Activated T-helper 2 cell treated with anti-CD3 and anti-CD28 coated beads, Interferon-gamma antibody, Interleukin-2, Interleukin-4, amounts not matched to agents 10 μg/mL and 5 μg/mL and 100 μg/mL, durations not matched to agents 14 hours and 24 hours and 36 hours (primary cell): ENCODE results near the gene PHF1. TPM values are rescaled to one million over a fixed set of nuclear protein-coding genes. Genes with fewer than 3 reads are reported as not detected.

Experiments
- DNase-seq: peaks from one replicate; pipeline ENCODE4 v3.0.0; 2021; ENCODE audit warnings: low spot score
- H3K27ac Mint-ChIP-seq: one replicate; pipeline ENCODE4 v1.8.0; 2021; ENCODE audit warnings: mixed read lengths
- H3K27me3 Mint-ChIP-seq: one replicate; pipeline ENCODE4 v1.8.0; 2021; ENCODE audit warnings: low read depth, mixed read lengths
- H3K36me3 Mint-ChIP-seq: one replicate; pipeline ENCODE4 v1.8.0; 2021; ENCODE audit warnings: low read depth, mixed read lengths
- H3K4me1 Mint-ChIP-seq: one replicate; pipeline ENCODE4 v1.8.0; 2021; ENCODE audit warnings: low read depth, mixed read lengths
- H3K4me3 Mint-ChIP-seq: one replicate; pipeline ENCODE4 v1.8.0; 2021; ENCODE audit warnings: low read depth, mild to moderate bottlenecking, moderate library complexity, mixed read lengths
- H3K9me3 Mint-ChIP-seq: one replicate; pipeline ENCODE4 v1.8.0; 2021; ENCODE audit warnings: mixed read lengths
- intact Hi-C: fragments of 100-400 bp; cut with micrococcal nuclease; formaldehyde crosslinking; loops from one replicate; pipeline ENCODE4 v1.15.1; 2023
- total RNA-seq: library from RNA; stranded (reverse); gene quantifications from 2 replicates; pipeline ENCODE4 v1.2.3, GENCODE V29; 2022

The PHF1 gene
- total RNA-seq, 1 donor from 2014 or later: 39.1 TPM

DNA sequence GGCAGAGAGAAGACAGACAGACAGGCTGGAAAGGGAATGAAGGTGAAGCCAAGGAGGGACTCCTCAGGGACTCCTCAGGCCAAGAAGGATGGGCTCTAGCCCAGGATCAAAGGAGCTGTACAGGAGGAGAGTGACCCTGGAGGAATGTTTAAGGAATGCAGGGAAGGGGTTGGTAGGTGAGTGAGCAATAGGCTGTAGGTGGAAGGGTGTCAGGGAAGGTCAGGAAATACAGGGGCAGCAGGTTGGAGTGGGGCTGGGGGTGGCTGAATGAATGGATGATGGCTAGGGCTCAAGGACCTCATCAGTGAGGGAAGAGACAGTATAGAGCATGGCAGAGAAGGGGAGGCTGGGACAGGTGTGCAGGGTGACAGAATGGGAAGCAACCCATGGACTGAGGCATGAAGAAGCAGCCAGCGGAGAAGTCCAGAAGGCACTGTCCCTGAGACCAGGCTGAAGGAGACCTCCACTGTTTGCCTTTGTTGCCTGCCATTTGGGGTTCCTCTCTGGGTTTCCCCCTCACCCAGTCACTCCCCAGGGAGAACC is 22.3 kb downstream of the PHF1 start:
- Mint-ChIP-seq H3K4me1 (peaks cover 30% of the 10 kb centered on the region), H3K4me3 (no peak overlapping the region), H3K27ac (no peak overlapping the region), H3K27me3 (no peaks in the 10 kb centered on the region), H3K36me3 (peaks cover 51% of the 10 kb centered on the region), H3K9me3 (no peaks in the 10 kb centered on the region)
- intact Hi-C loops: no loop called here
- no peak for DNase-seq

DNA sequence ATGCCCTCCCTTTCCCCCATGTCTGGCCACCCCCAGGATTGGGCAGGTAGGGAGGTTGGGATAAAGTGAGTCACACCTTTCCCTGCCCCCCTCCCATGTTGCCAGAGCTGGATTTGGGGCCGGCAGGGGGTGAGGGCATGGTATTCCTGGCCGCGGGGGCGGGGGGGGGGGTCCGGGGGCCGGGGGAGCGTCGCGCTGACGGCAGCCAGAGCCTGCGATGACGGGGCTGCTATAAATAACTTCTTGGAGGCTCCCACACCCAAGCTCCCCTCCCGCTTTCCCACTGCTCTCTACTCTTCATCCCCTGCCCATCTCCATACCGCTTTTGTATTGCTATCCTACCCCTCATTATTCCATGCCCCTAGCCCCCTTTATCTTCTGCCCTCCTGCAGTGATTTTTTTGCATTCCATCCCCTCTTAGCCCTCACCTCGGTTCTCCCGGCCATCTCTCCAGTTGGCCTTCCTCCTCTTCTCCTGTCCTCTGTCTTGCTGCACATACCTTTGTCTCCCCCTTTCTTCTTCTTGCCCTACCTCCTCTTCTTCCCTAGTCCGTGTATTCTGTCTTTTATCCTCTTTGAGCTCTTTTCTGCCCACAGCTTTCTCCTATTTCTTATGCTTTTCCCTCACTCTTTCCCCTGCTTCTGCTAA is 22.9 kb downstream of the PHF1 start:
- Mint-ChIP-seq H3K27me3 (no peaks in the 10 kb centered on the region), H3K4me3 (no peak overlapping the region), H3K36me3 (peaks cover 53% of the 10 kb centered on the region), H3K27ac (no peak overlapping the region), H3K9me3 (no peaks in the 10 kb centered on the region), H3K4me1 (peaks cover 26% of the 10 kb centered on the region)
- DNase-seq: no peak
- intact Hi-C loops: no loop called here

DNA sequence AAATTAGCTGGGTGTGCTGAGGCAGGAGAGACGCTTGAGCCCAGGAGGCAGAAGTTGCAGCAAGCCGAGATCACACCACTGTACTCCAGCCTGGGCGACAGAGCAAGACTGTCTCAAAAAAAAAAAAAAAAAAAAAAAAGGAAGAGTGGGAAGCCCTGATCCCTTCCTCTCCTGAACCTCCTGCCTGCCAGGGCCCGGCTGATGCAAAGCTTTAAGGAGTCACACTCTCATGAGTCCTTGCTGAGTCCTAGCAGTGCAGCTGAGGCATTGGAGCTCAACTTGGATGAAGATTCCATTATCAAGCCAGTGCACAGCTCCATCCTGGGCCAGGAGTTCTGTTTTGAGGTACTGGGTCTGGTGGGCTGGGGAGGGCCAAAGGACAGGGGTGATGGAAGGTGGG is 24.1 kb downstream of the PHF1 start:
- Mint-ChIP-seq H3K4me3 (no peak overlapping the region), H3K36me3 (peaks cover 62% of the 10 kb centered on the region), H3K27ac (no peak overlapping the region), H3K4me1 (peaks cover 13% of the 10 kb centered on the region), H3K27me3 (no peaks in the 10 kb centered on the region), H3K9me3 (no peaks in the 10 kb centered on the region)
- intact Hi-C loops: no loop called here
- no peak for DNase-seq

DNA sequence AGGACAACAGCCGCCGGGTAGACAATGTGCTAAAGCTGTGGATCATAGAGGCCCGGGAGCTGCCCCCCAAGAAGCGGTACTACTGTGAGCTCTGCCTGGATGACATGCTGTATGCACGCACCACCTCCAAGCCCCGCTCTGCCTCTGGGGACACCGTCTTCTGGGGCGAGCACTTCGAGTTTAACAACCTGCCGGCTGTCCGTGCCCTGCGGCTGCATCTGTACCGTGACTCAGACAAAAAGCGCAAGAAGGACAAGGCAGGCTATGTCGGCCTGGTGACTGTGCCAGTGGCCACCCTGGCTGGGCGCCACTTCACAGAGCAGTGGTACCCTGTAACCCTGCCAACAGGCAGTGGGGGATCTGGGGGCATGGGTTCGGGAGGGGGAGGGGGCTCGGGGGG is 26.9 kb downstream of the PHF1 start:
- H3K27me3 Mint-ChIP-seq: no peaks in the 10 kb centered on the region
- no peaks in the 10 kb centered on the region for H3K4me1 Mint-ChIP-seq
- H3K4me3 Mint-ChIP-seq: no peak overlapping the region
- DNase-seq: no peak
- H3K36me3 Mint-ChIP-seq: peaks cover 77% of the 10 kb centered on the region
- H3K9me3 Mint-ChIP-seq: no peaks in the 10 kb centered on the region
- H3K27ac Mint-ChIP-seq: no peak overlapping the region
- intact Hi-C loops: no loop called here

DNA sequence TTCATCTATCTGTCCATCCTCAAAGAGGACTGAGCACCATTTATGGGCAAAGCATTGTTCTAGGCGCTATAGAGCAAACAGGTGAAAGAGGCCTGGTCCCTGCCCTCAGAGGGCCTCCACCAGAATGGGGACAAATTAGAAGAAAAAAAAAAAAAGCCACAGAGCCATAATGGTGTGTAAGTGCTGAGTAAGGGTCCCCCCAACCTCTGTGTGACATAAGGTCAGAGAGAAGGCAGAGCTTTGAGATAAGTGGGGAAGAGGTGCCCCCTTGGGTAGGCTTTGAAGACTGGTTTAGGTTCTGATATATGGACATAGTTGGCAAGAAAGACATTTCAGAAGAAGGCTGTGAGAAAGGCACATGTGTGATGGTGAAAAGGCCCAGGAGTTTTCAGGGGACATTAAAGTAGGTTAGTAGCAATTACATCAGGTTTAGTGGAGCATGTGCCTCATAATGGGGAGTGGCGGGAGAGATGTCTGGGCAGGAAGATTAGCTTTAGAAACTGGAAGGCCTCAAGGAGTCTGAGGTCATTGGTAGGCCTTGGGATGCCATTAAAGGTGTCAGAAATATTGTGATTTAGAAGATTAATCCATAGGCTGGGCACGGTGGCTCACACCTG is 28.3 kb downstream of the PHF1 start:
- no peaks in the 10 kb centered on the region for H3K9me3 Mint-ChIP-seq
- no peak for DNase-seq
- H3K4me3 Mint-ChIP-seq: no peak overlapping the region
- no peaks in the 10 kb centered on the region for H3K27me3 Mint-ChIP-seq
- no peak overlapping the region for H3K27ac Mint-ChIP-seq
- H3K4me1 Mint-ChIP-seq: no peaks in the 10 kb centered on the region
- H3K36me3 Mint-ChIP-seq: peaks cover 76% of the 10 kb centered on the region
- intact Hi-C loops: no loop called here

- Mint-ChIP-seq H3K27ac (no peak overlapping the region), H3K27me3 (no peaks in the 10 kb centered on the region), H3K9me3 (no peaks in the 10 kb centered on the region), H3K36me3 (peaks cover 82% of the 10 kb centered on the region), H3K4me3 (no peak overlapping the region), H3K4me1 (no peaks in the 10 kb centered on the region)
- intact Hi-C loops: no loop called here
- no peak for DNase-seq
Measured at GRCh38 chr6:33439956-33440648, 29.3 kb downstream of the PHF1 start.

DNA sequence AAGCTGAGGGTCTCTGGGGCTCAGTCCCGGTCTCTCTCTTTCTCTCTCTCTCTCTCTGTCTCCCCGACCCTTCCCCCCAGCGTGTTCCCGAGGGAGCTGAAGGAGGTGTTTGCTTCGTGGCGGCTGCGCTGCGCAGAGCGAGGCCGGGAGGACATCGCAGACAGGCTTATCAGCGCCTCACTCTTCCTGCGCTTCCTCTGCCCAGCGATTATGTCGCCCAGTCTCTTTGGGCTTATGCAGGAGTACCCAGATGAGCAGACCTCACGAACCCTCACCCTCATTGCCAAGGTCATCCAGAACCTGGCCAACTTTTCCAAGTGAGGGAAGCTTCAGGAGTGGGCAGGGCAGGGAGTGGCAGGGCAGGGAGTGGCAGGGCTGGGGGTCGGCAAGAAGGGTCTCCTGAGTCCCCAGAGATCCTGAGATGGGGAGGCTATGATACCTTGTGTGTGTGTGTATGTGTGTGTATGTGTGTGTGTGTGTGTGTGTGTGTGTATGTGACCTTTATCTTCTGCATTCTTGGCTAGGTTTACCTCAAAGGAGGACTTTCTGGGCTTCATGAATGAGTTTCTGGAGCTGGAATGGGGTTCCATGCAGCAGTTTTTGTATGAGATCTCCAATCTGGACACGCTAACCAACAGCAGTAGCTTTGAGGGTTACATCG is 30.0 kb downstream of the PHF1 start:
- H3K9me3 Mint-ChIP-seq: no peaks in the 10 kb centered on the region
- H3K27ac Mint-ChIP-seq: no peak overlapping the region
- no peak overlapping the region for H3K4me3 Mint-ChIP-seq
- no peaks in the 10 kb centered on the region for H3K27me3 Mint-ChIP-seq
- peaks cover 78% of the 10 kb centered on the region for H3K36me3 Mint-ChIP-seq
- no peak for DNase-seq
- intact Hi-C loops: no loop called here
- no peaks in the 10 kb centered on the region for H3K4me1 Mint-ChIP-seq

DNA sequence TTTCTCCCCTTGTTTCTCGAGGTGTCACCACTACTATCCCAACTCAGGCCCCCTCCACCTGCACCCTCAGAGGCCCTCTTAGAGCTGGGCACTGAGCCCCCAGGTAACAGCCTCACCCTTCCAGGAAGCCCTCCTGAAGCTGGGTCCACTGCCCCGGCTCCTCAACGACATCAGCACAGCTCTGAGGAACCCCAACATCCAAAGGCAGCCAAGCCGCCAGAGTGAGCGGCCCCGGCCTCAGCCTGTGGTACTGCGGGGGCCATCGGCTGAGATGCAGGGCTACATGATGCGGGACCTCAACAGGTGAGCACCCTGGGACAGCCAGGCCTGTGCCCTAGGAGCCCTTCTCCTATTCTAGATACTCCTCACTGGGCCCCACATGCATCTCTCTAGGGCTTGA is 30.6 kb downstream of the PHF1 start:
- intact Hi-C loops: no loop called here
- Mint-ChIP-seq H3K27me3 (no peaks in the 10 kb centered on the region), H3K36me3 (peaks cover 77% of the 10 kb centered on the region), H3K4me3 (no peak overlapping the region), H3K9me3 (no peaks in the 10 kb centered on the region), H3K4me1 (no peaks in the 10 kb centered on the region), H3K27ac (no peak overlapping the region)
- DNase-seq: no peak

DNA sequence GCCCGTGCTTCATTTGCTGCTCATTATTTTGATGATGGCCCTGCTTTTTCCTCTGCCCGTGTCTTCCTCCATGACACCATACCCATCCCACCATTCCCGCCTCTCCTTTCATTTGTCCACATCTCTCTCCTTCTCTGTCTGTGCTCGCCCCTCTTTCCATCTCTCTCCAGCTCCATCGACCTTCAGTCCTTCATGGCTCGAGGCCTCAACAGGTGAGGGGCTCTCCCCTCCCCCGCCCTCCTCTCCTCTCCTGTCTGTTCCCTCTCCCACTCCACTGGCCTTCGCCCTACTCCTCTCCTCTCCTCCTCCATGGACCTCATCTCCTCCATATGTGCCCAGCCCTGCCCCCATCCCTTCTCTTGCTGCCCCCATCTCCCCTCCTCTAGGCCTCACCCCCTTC is 31.5 kb downstream of the PHF1 start:
- Mint-ChIP-seq H3K36me3 (peaks cover 78% of the 10 kb centered on the region), H3K4me3 (no peak overlapping the region), H3K27me3 (no peaks in the 10 kb centered on the region)

DNA sequence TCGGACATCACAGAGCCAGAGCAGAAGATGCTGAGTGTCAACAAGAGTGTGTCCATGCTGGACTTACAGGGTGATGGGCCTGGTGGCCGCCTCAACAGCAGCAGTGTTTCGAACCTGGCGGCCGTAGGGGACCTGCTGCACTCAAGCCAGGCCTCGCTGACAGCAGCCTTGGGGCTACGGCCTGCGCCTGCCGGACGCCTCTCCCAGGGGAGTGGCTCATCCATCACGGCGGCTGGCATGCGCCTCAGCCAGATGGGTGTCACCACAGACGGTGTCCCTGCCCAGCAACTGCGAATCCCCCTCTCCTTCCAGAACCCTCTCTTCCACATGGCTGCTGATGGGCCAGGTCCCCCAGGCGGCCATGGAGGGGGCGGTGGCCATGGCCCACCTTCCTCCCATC is 32.2 kb downstream of the PHF1 start:
- H3K4me3 Mint-ChIP-seq: no peak overlapping the region
- H3K9me3 Mint-ChIP-seq: no peaks in the 10 kb centered on the region
- no peaks in the 10 kb centered on the region for H3K27me3 Mint-ChIP-seq
- DNase-seq: no peak
- peaks cover 79% of the 10 kb centered on the region for H3K36me3 Mint-ChIP-seq
- H3K27ac Mint-ChIP-seq: no peak overlapping the region
- intact Hi-C loops: no loop called here
- H3K4me1 Mint-ChIP-seq: no peaks in the 10 kb centered on the region

More for the DNA sequence above, 31.5 kb downstream of the PHF1 start:
- H3K9me3 Mint-ChIP-seq: no peaks in the 10 kb centered on the region
- H3K27ac Mint-ChIP-seq: no peak overlapping the region
- intact Hi-C loops: no loop called here
- DNase-seq: no peak
- H3K4me1 Mint-ChIP-seq: no peaks in the 10 kb centered on the region

DNA sequence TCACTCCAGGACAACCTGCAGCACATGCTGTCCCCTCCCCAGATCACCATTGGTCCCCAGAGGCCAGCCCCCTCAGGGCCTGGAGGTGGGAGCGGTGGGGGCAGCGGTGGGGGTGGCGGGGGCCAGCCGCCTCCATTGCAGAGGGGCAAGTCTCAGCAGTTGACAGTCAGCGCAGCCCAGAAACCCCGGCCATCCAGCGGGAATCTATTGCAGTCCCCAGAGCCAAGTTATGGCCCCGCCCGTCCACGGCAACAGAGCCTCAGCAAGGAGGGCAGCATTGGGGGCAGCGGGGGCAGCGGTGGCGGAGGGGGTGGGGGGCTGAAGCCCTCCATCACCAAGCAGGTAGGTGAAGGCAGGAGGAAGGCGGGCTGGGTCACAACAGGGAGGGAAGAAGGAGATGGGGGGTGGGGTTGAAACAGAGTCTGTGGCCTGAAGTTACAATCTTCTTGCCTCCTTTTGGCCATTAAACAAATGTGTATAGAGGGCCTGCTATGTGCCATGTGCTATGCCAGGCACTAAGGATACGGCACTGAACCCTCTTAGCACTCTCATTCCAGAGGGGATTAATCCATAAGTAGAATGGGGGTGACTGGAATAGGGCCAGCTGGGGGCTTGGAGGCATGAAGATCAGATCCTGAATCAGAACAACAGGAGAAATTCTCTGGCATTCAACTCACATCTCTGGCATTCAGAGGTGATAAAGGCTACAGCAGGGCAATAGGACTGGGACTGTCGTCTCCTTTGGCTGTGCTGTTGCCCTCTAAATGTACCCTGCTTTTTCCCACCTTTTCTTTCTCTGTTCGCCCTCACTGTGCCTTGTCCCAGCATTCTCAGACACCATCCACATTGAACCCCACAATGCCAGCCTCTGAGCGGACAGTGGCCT is 33.0 kb downstream of the PHF1 start:
- DNase-seq: no peak
- Mint-ChIP-seq H3K27me3 (no peaks in the 10 kb centered on the region), H3K4me1 (no peaks in the 10 kb centered on the region), H3K36me3 (peaks cover 79% of the 10 kb centered on the region), H3K9me3 (no peaks in the 10 kb centered on the region), H3K27ac (no peak overlapping the region), H3K4me3 (no peak overlapping the region)
- intact Hi-C loops: no loop called here

DNA sequence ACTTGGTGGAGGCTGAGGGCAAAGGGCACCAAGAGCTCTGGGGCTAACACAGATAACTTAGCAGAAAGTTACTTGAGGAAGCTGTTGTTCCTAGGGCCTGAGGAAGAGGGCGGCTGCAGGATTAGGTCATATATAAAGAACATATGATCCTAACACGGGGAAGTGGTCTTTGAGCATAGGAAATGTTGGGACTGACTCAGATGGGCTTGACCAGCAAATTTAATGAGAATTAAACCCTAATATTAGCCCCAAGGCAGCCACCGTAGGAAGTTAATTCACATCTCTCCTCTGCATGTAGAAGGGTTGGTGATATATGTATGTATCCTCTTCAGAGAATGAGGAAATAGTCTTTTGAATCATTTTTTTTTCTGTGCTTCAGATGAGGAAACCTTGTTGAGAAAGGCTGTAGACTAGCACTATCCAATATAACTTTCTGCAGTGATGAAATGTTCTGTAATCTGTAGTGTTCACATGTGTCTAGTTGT is 34.3 kb downstream of the PHF1 start:
- H3K27ac Mint-ChIP-seq: no peak overlapping the region
- H3K9me3 Mint-ChIP-seq: no peaks in the 10 kb centered on the region
- H3K4me3 Mint-ChIP-seq: no peak overlapping the region
- peaks cover 76% of the 10 kb centered on the region for H3K36me3 Mint-ChIP-seq
- no peak for DNase-seq
- H3K27me3 Mint-ChIP-seq: no peaks in the 10 kb centered on the region
- H3K4me1 Mint-ChIP-seq: no peaks in the 10 kb centered on the region
- intact Hi-C loops: no loop called here
